GM12878 (cell line): ENCODE data around the gene DCAF8. TPM values are rescaled to one million over a fixed set of nuclear protein-coding genes. Genes with fewer than 3 reads are reported as not detected.

Source experiments
- ATAC-seq: fragments of 200-7000 bp; cut with Tn5 transposase; 3 replicates; pipeline ENCODE4 v1.9.1; 2020; ENCODE audit warnings: mild to moderate bottlenecking, moderate library complexity
- BruUV-seq: library from RNA; stranded (reverse); fragments of 400-500 nt; replicated peaks from 2 replicates; lab custom pipeline; 2021; lab: Mats Ljungman, UMichigan
- CTCF ChIA-PET: fragments of 300-600 bp; sonication (Branson Sonifier 250); formaldehyde crosslinking; extraction: SDS; loops from one replicate; lab custom pipeline; 2021; ENCODE audit warnings: inconsistent platforms; lab: Yijun Ruan, JAX
- POLR2A ChIA-PET: fragments of 350-600 bp; formaldehyde crosslinking; extraction: SDS; loops from one replicate; lab custom pipeline; 2021; ENCODE audit warnings: inconsistent platforms; lab: Charles Lee
- RAD21 ChIA-PET: fragments of 300-600 bp; sonication (Branson Sonifier 250); formaldehyde crosslinking; loops from one replicate; lab custom pipeline; 2023; ENCODE audit warnings: antibody characterized with exemption; ENCODE audit not compliant: unreplicated experiment; lab: Charles Lee
- SMC1A ChIA-PET: fragments of 300-600 bp; sonication (Branson Sonifier 250); formaldehyde crosslinking; loops from one replicate; lab custom pipeline; 2023; ENCODE audit not compliant: unreplicated experiment, uncharacterized antibody; lab: Charles Lee
- DNase-seq: peaks from one replicate; pipeline ENCODE4 v3.0.0-alpha.2; 2011; ENCODE audit warnings: low read depth, low spot score
- FAIRE-seq: peaks from 3 replicates; lab custom pipeline; 2011; peaks lifted over from hg19 to GRCh38; lab: Jason Lieb, UNC
- H2AFZ ChIP-seq: 2 replicates; pipeline ENCODE4 v1.6.0; 2011; ENCODE audit warnings: low read depth, low read length, control low read depth; ENCODE audit not compliant: control insufficient read depth
- H3K27ac ChIP-seq: 2 replicates; pipeline ENCODE4 v1.5.1; 2011; ENCODE audit warnings: control low read depth; ENCODE audit not compliant: control insufficient read depth, insufficient read depth
- H3K27me3 ChIP-seq, 2 experiments: replicated peaks in 1 of 2; 2 replicates each; pipeline versions ENCODE4 v1.6.0 to v1.6.1; 2011; ENCODE audit warnings: low read length in 1 of 2; ENCODE audit not compliant: control insufficient read depth in 2 of 2, insufficient read depth in 2 of 2
- H3K36me3 ChIP-seq, 2 experiments: 2 replicates each; pipeline ENCODE4 v1.5.1; 2011; ENCODE audit warnings: low read length in 1 of 2; ENCODE audit not compliant: control insufficient read depth in 2 of 2, insufficient read depth in 2 of 2
- H3K4me1 ChIP-seq: 2 replicates; pipeline ENCODE4 v1.6.1; 2011; ENCODE audit warnings: mild to moderate bottlenecking, low read length, moderate library complexity, mixed read lengths; ENCODE audit not compliant: control insufficient read depth, insufficient read depth
- H3K4me2 ChIP-seq: 2 replicates; pipeline ENCODE4 v1.6.0; 2011; ENCODE audit warnings: control low read depth; ENCODE audit not compliant: control insufficient read depth, insufficient read depth
- H3K4me3 ChIP-seq: fragments of 200-600 bp; sonication (generic); 2 replicates; pipeline ENCODE4 v1.5.1; 2016
- H3K79me2 ChIP-seq: 2 replicates; pipeline ENCODE4 v1.6.0; 2011; ENCODE audit warnings: low read length; ENCODE audit not compliant: control insufficient read depth, insufficient read depth
- H3K9ac ChIP-seq: 2 replicates; pipeline ENCODE4 v1.8.0; 2011; ENCODE audit warnings: low read length, control low read depth, mixed read lengths; ENCODE audit not compliant: control insufficient read depth, insufficient read depth
- H3K9me3 ChIP-seq: replicated peaks from 3 replicates; pipeline ENCODE4 v1.5.1; 2011; ENCODE audit warnings: mild to moderate bottlenecking, low read length; ENCODE audit not compliant: control insufficient read depth, insufficient read depth
- H4K20me1 ChIP-seq: 2 replicates; pipeline ENCODE4 v1.6.0; 2011; ENCODE audit not compliant: control insufficient read depth, insufficient read depth
- CEBPB ChIP-seq, 2 experiments: fragments of 150-350 bp in 1 of 2; IDR thresholded peaks; 2 replicates each; pipeline ENCODE4 v1.6.1; 2012 to 2014; ENCODE audit warnings: low read depth in 2 of 2, low read length in 2 of 2, borderline replicate concordance in 1 of 2, inconsistent platforms in 1 of 2
- CHD2 ChIP-seq: IDR thresholded peaks from 2 replicates; pipeline ENCODE4 v1.6.1; 2011; ENCODE audit warnings: low read depth, low read length, improper control_type of control experiment, borderline replicate concordance
- CHD4 ChIP-seq: fragments of 200-600 bp; sonication (generic); IDR thresholded peaks from 2 replicates; pipeline ENCODE4 v1.6.1; 2016; ENCODE audit warnings: mild to moderate bottlenecking
- ESRRA ChIP-seq: IDR thresholded peaks from 2 replicates; pipeline ENCODE4 v1.6.1; 2012; ENCODE audit warnings: mild to moderate bottlenecking, low read length, improper control_type of control experiment
- GABPA ChIP-seq: IDR thresholded peaks from 2 replicates; pipeline ENCODE4 v1.6.1; 2014; ENCODE audit warnings: antibody characterized with exemption, low read depth, mild to moderate bottlenecking, inconsistent platforms
- IKZF1 ChIP-seq: fragments of 450-650 bp; conservative IDR thresholded peaks from 2 replicates; pipeline ENCODE4 v1.6.1; 2017; ENCODE audit warnings: antibody characterized with exemption, mild to moderate bottlenecking
- IKZF2 ChIP-seq, 2 experiments: fragments of 450-650 bp; IDR thresholded peaks; 2 replicates each; pipeline ENCODE4 v1.6.1; 2017; ENCODE audit warnings: mild to moderate bottlenecking in 2 of 2, moderate library complexity in 2 of 2
- IRF4 ChIP-seq: IDR thresholded peaks from 2 replicates; pipeline ENCODE4 v1.6.1; 2011; ENCODE audit warnings: low read depth, low read length
- NR2F1 ChIP-seq: fragments of 450-650 bp; conservative IDR thresholded peaks from 2 replicates; pipeline ENCODE4 v1.6.1; 2017; ENCODE audit warnings: mild to moderate bottlenecking
- RELA ChIP-seq: fragments of 450-650 bp; IDR thresholded peaks from 2 replicates; pipeline ENCODE4 v1.8.0; 2014; ENCODE audit warnings: borderline replicate concordance; ENCODE audit not compliant: partially characterized antibody
- SP1 ChIP-seq: IDR thresholded peaks from one replicate; pipeline ENCODE4 v1.6.1; 2011; ENCODE audit warnings: low read depth, low read length
- TBL1XR1 ChIP-seq: IDR thresholded peaks from 2 replicates; pipeline ENCODE4 v1.6.1; 2012; ENCODE audit warnings: low read depth, low read length, improper control_type of control experiment
- TCF12 ChIP-seq: IDR thresholded peaks from 2 replicates; pipeline ENCODE4 v1.6.1; 2011; ENCODE audit warnings: low read depth, mild to moderate bottlenecking, low read length
- ZNF217 ChIP-seq: fragments of 450-650 bp; IDR thresholded peaks from 2 replicates; pipeline ENCODE4 v1.6.1; 2017; ENCODE audit warnings: antibody characterized with exemption, mild to moderate bottlenecking
- ZNF622 ChIP-seq: fragments of 450-650 bp; IDR thresholded peaks from 2 replicates; pipeline ENCODE4 v1.6.1; 2017; ENCODE audit warnings: mild to moderate bottlenecking, inconsistent platforms
- WGBS: methylation state at CpG from one replicate; pipeline ENCODE4 v1.1.6; 2016; ENCODE audit warnings: low lambda C conversion rate; ENCODE audit not compliant: insufficient replicate concordance, insufficient coverage; ENCODE audit errors: missing lambda C conversion rate; 5-methylcytosine and 5-hydroxymethylcytosine counted together
- in situ Hi-C: fragments of 300-500 bp; cut with MboI; formaldehyde crosslinking; loops from 9 replicates; pipeline ENCODE4 v1.14.3; 2018; ENCODE audit warnings: mixed read lengths
- intact Hi-C: fragments of 100-400 bp; cut with micrococcal nuclease; formaldehyde crosslinking; loops from one replicate; pipeline ENCODE4 v1.14.2; 2022; ENCODE audit not compliant: unreplicated experiment
- polyA plus RNA-seq, 11 experiments: library from polyadenylated mRNA; depleted of rRNA in 4 of 11; unstranded in 6 of 11; stranded (reverse) in 5 of 11; fragments of >200 nt; fragmentation: Nextera tagmentation in 4 of 11; fragmentation: Illumina TruSeq in 1 of 11; extraction: Ambion mirVana in 4 of 11; extraction: Trizol in 1 of 11; gene quantifications; 1 replicate in 1 of 11; 2 replicates in 10 of 11; pipeline versions ENCODE4 v1.2.1 to v1.2.3, GENCODE V29; 2011 to 2016; ENCODE audit warnings: inconsistent platforms in 2 of 11, missing spikeins in 2 of 11, low read depth in 1 of 11
- total RNA-seq, 4 experiments: library from RNA; depleted of rRNA in 3 of 4; stranded (reverse); fragments of >200 nt in 3 of 4; fragmentation: Illumina TruSeq in 1 of 4; extraction: Trizol in 1 of 4; gene quantifications; 2 replicates each; pipeline versions ENCODE4 v1.2.1 to v1.2.3, GENCODE V29; 2013 to 2021
- TF ChIP-seq, protein P1 (sequence below): fragments of 450-650 bp; IDR thresholded peaks from 2 replicates; pipeline ENCODE4 v1.6.1; 2014; ENCODE audit warnings: mild to moderate bottlenecking
- TF ChIP-seq, protein P2 (sequence below): IDR thresholded peaks from 2 replicates; pipeline ENCODE4 v1.6.1; 2012; ENCODE audit warnings: mild to moderate bottlenecking, low read depth, low read length
- TF ChIP-seq, protein P3 (sequence below): IDR thresholded peaks from 2 replicates; pipeline ENCODE4 v1.6.1; 2012; ENCODE audit warnings: low read depth, low read length, improper control_type of control experiment

Gene DCAF8
- total and polyA plus RNA-seq, 10 of the 15 experiments (the other 5 are each of a cell fraction or from before 2014, with no cell fraction given), result 10.4 to 152 (median 84.6) TPM

DNA sequence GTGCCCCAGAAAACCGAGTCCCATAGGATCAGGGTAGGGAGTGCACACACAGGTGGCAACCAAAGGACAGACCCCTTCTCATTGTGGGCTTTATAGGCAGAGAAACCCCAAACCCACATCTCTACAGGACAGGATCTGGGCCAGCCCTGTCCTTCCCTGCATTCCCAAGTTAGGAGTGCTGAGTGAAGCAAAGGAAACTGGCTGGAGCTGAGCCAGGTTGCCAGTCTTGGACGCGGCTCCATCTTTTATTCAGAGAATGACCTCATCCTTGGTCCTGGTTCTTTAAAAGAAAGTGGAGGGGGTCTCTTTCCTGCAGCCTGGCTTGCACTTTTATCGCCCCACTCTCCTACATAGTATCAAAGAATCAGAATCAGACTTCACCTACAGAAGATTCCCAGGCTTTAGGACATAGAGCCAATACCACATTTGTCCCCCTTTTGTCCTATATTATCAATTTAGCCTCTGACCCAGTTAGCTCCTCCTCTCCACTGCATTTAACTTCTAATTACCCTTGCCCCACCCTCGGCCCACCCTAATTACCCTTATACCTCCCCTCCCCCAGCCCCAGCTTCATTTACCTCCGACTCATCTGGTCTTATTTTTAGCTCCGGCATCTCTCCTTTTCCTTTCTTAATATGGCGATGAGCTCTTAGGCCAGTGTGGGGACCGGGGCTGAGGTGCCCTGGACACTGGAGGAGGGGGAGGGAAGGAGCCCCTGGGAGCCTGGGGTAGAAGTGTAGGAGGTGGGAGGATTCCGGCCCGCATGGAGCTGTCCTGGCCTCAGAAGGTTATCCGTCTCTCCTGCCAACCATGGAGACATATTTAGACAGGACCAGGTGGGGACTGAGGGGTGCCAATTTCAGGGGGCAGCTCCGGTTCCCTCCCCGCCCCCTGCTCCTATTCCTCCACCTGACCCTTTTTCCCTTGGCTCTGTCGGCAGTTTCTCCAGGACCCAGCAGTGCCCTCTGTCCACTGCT, 72.4 kb downstream of the DCAF8 start, which contains the start of gene CASQ1:
Gene CASQ1 (plus strand): TSS at position 927 of the 977 bp plus-strand sequence. CDS start 177 bp downstream, outside the sequence.
- Histone ChIP-seq H4K20me1 (no peaks in the 10 kb centered on the region), H3K4me2 (no peak within 1 kb of the TSS), H3K9me3 (no peaks in the 10 kb centered on the region), H3K79me2 (no peaks in the 10 kb centered on the region), H3K27me3 (peaks cover 0 to 3% of the 10 kb centered on the region in 2 experiments; a peak in 1 of 4 replicates), H2AFZ (no peak within 1 kb of the TSS), H3K4me3 (no peak within 1 kb of the TSS), H3K9ac (no peak within 1 kb of the TSS), H3K27ac (no peak within 1 kb of the TSS), H3K4me1 (peaks cover 10% of the 10 kb centered on the region; the same call in 1 of the 2 replicates), H3K36me3 (no peaks in the 10 kb centered on the region)
- FAIRE-seq (no peak), DNase-seq (no peak), ATAC-seq (no peak)
- SMC1A ChIA-PET, result interaction anchor here (0.7 to 5.6 kb wide), 11 partner anchors 11 to 186 kb away, joined by 3 to 123 read pairs (median 6); no protein-coding TSS in a partner anchor
- CTCF ChIA-PET, result interaction anchor here (0.6 to 8.7 kb wide), 11 partner anchors 14 to 187 kb away, joined by 3 to 273 read pairs (median 7); partner anchors contain the start of gene PEX19
- BruUV-seq, result no TSS peak
- POLR2A ChIA-PET, result interaction anchor here (0.7 to 0.8 kb wide), 2 partner anchors 25 to 391 kb away, joined by 3 to 5 read pairs; no protein-coding TSS in a partner anchor
- 51% methylated on average over 11 of the region's 15 CpGs for WGBS
- in situ Hi-C loops (loop anchor here (5.0 kb wide), 1 partner anchor 102 kb away; no protein-coding TSS in a partner anchor), intact Hi-C loops (loop anchor here (5.0 kb wide), 1 partner anchor 417 kb away; no protein-coding TSS in a partner anchor)
- RAD21 ChIA-PET, result interaction anchor here (0.7 to 5.4 kb wide), 10 partner anchors 14 to 189 kb away, joined by 3 to 128 read pairs (median 8); partner anchors contain the start of gene PEA15
- TF ChIP-seq, protein P1, sequence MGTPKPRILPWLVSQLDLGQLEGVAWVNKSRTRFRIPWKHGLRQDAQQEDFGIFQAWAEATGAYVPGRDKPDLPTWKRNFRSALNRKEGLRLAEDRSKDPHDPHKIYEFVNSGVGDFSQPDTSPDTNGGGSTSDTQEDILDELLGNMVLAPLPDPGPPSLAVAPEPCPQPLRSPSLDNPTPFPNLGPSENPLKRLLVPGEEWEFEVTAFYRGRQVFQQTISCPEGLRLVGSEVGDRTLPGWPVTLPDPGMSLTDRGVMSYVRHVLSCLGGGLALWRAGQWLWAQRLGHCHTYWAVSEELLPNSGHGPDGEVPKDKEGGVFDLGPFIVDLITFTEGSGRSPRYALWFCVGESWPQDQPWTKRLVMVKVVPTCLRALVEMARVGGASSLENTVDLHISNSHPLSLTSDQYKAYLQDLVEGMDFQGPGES, result no peak
- TF ChIP-seq RELA (no peak), IRF4 (no peak), IKZF1 (no peak), GABPA (no peak), ZNF217 (no peak), NR2F1 (no peak), TBL1XR1 (no peak), SP1 (no peak), ESRRA (no peak), CHD2 (no peak), TCF12 (no peak), ZNF622 (no peak), CHD4 (no peak), IKZF2 (IDR thresholded peaks at IDR 0.05) (no peak), CEBPB (IDR thresholded peaks at IDR 0.05; ENCODE audit: borderline replicate concordance in 1 of 2, low read depth in 2 of 2, low read length in 2 of 2) (no peak)
- TF ChIP-seq, protein P2, sequence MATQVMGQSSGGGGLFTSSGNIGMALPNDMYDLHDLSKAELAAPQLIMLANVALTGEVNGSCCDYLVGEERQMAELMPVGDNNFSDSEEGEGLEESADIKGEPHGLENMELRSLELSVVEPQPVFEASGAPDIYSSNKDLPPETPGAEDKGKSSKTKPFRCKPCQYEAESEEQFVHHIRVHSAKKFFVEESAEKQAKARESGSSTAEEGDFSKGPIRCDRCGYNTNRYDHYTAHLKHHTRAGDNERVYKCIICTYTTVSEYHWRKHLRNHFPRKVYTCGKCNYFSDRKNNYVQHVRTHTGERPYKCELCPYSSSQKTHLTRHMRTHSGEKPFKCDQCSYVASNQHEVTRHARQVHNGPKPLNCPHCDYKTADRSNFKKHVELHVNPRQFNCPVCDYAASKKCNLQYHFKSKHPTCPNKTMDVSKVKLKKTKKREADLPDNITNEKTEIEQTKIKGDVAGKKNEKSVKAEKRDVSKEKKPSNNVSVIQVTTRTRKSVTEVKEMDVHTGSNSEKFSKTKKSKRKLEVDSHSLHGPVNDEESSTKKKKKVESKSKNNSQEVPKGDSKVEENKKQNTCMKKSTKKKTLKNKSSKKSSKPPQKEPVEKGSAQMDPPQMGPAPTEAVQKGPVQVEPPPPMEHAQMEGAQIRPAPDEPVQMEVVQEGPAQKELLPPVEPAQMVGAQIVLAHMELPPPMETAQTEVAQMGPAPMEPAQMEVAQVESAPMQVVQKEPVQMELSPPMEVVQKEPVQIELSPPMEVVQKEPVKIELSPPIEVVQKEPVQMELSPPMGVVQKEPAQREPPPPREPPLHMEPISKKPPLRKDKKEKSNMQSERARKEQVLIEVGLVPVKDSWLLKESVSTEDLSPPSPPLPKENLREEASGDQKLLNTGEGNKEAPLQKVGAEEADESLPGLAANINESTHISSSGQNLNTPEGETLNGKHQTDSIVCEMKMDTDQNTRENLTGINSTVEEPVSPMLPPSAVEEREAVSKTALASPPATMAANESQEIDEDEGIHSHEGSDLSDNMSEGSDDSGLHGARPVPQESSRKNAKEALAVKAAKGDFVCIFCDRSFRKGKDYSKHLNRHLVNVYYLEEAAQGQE, result no peak
- TF ChIP-seq, protein P3, sequence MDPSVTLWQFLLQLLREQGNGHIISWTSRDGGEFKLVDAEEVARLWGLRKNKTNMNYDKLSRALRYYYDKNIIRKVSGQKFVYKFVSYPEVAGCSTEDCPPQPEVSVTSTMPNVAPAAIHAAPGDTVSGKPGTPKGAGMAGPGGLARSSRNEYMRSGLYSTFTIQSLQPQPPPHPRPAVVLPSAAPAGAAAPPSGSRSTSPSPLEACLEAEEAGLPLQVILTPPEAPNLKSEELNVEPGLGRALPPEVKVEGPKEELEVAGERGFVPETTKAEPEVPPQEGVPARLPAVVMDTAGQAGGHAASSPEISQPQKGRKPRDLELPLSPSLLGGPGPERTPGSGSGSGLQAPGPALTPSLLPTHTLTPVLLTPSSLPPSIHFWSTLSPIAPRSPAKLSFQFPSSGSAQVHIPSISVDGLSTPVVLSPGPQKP, result no peak
